UCSD-AML1 (cell line): Measurements from ENCODE around the gene PADI2.

Experiments used
- DNase-seq: peaks from one replicate; lab custom pipeline; 2025; ENCODE audit not compliant: unreplicated experiment; lab: John Stamatoyannopoulos, UW

The PADI2 gene

GRCh38 chr1:17116643-17117042 lies 2.6 kb downstream of the PADI2 start:
- DNase-seq = no peak

- no peak for DNase-seq
Measured at GRCh38 chr1:17113963-17114362, 5.3 kb downstream of the PADI2 start.

- no peak for DNase-seq
Measured at GRCh38 chr1:17112496-17113236, 6.6 kb downstream of the PADI2 start.

DNA sequence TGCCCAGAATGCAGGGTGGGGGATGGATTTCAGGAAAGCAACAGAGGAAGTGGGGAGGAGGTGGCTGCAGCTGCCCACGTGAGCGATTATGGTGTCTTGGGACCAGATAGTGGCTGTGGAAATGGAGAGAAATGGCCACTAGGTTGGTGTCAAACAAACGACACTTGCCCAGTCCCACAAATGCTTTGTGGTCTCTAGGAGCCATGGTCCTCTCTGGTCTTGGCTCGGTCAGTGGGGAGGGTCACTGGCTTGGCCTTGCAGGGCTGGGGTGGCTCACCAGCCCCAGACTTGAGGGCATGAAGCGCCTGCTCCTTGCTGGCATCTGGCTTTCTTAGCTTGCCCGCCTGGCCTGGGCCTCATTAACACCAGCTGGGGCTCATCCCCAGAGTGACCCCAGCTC lies 7.2 kb downstream of the PADI2 start:
- DNase-seq = no peak

DNA sequence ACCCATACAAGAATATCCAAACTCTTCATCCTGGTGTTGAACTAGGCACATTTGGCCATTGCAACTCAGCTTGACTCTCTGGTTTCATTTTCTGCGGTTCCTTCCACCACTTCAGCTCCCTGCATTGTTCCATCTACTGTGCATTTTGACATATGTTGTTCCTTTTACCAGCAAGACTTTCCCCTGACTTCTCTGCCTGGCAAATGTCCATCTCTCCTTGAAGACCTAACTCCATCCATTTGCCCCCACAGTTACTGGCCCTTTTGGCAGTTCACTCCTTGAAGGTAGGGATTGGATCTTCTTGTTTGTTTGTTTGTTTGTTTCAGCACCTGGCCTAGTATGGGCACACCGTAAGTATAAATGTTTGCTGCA lies 8.7 kb downstream of the PADI2 start:
- no peak for DNase-seq

DNA sequence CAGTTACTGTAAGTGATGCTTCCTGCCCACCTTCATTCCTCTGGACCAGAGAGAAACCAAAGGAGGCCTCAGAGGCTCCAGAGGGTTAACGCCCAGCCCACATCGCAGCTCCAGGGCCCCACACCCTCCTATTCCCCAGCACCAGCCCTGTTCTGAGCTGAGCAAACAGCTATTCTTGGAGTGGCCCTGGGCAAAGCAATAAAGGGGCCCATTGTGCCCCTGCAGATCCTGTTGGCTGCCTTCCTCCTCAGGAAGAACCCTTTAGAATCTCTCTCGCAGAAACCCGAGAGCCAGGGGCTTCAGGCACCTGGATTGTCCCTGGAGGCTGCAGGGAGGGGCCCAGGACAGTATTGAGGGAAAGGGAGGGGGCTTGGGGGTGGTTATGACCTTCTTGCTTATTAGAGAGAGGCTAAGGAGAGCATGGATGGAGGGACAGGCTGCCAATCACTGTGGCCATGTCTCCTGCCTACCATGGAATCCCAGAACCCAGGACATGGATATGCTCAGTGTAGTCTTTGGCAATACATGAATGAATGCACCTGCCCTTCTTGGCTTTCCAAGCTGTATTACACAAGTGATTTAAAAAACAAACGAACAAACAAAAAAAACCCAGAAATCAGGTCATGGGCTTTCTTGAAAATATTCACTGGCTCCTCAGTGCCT lies 9.2 kb downstream of the PADI2 start:
- DNase-seq = no peak

DNA sequence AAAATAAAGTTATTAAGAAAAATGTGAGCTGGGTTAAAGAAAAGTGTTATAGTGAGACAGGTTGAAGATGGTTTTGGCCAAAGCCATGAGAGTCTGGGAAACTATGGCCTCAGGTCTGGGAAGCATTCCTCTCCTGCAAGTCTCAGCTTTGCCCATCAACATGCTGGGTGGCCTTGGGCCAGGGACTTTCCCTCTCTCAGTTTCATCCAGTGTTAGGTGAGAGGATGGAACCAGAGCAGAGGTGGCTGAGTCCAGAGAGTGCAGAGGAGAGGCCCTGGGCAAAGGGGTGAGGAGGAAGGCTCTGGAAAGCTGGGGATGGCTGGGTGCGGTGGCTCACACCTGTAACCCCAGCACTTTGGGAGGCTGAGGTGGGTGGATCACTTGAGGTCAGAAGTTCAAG lies 10.5 kb downstream of the PADI2 start:
- DNase-seq = no peak

- no peak for DNase-seq
Measured at GRCh38 chr1:17108360-17108759, 10.9 kb downstream of the PADI2 start.

DNA sequence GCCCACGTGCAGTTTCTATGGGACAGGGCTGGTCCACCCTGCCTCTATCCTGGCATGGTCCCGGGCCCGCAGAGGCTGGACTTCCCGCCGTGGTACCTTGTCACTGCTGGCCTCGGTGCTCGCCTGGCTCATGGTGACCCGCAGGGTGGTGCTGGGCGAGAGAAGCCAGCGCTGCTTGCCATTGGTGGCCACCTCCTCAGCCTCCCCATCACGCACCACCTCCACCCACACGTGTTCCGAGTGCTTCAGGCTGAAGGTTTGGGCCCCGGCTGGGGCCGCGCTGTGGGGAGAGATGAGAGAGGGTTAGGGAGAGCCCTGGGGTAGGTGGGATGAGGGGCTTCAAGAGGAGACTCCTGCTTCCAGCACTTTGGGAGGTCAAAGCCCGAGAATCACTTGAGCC lies 14.5 kb downstream of the PADI2 start:
- DNase-seq = no peak

DNA sequence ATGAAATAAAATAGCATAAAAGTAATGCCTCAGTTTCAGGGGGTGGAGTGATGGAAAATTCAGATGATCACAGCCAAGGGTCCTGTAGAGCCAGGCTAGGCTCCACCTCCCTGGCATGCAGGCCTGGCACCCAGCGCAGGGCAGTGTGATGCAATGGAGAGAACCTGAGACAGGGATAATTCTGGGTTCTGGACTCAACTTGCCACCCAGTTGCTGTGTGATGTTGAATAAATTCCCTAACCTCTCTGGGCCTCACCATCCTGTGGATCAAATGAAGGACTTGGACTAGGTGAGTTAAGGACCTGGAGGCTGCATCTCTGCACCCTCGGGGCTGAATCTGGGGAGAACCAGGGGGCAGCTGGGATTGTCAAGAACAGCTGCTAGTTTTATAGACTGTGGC lies 17.0 kb downstream of the PADI2 start:
- no peak for DNase-seq

DNA sequence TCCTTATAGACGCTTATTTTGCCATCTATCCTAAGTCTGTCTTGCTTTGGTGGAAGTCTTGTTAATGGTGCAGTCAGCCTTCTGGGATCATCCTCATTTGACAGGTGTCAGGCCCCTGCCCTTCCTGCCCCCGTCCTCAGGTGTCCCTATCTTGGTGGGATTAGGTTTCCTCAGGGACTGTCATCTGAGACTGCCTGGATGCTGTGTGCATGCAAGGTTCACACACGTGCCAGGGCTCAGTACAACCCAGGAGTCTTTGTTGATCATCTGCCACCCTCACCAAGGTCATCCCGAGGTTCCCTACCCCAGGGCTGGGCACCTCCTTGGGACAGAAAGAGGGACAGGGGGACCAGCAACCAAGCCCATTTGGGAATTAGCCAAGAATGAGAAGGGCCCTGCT lies 18.0 kb downstream of the PADI2 start:
- no peak for DNase-seq

GRCh38 chr1:17099616-17100340 lies 19.5 kb downstream of the PADI2 start:
- no peak for DNase-seq

GRCh38 chr1:17098446-17099317 lies 20.6 kb downstream of the PADI2 start:
- DNase-seq = no peak

- DNase-seq = no peak
Measured at GRCh38 chr1:17097787-17098186, 21.5 kb downstream of the PADI2 start.

DNA sequence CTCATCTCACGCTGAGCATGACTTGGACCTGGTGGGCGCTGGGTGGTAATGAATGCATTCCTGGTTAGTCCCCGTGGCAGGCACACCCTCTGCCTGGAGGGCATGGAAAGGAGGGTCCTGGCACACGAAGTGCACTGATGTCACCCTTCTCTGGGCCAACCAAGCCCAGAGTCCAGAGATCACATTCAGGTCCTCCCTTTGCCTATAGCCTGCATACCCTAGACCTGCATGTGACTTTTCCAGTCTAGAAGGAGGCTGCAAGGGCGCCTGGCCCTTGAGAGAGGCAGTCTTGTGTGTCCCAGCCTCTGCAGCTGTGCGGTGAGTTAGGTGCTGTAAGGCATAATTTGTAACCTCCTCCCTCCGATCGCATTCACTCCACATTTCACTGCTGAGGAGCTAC lies 22.1 kb downstream of the PADI2 start:
- DNase-seq = no peak

- DNase-seq = no peak
Measured at GRCh38 chr1:17096584-17096983, 22.7 kb downstream of the PADI2 start.

DNA sequence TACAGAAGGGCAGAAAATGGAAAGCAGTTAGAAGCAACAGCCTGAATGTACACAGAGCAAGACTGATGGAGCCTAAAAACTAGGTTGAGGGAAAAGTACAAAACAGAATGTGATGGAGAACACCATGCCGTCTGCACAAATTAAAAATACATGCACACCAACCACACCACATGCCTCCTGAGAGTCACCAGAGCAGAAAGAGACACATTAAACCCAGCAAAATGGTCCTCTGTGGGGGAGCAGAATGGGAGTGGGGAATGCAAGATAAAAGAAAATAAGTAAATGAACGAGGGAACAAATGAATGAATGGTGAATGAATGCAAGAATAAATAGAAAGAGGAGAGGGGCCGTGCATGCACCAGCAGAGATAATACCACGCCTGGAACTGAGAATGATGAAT lies 24.1 kb downstream of the PADI2 start:
- no peak for DNase-seq

- DNase-seq = no peak
Measured at GRCh38 chr1:17094664-17095063, 24.6 kb downstream of the PADI2 start.

DNA sequence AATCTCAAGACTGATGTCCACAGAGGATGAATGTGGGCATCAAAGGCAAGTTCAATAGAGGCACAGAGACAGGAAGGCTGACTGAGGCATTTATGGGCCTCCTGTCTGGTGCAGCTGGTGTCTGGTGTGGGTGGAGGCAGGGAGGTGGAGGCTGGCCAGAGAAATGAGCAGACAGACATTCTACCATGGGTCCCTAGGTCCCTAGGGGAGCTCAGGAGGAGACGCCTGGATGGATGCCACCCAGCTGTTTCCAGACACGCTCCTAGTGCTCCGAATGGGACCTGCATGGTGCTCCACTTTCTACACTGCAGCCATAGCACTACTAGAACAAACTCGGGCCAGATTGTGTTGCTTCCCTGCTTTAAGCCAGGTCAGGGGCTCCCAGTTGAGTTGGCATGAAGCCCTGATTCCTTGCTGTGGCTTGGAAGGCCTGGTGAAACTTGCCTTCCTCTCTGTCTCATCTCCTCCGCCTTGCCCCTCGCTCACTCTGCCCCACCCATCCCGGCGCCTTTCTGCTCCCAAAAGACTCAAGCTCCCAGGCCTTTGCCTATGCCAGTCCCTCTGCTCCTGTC lies 25.3 kb downstream of the PADI2 start:
- no peak for DNase-seq

DNA sequence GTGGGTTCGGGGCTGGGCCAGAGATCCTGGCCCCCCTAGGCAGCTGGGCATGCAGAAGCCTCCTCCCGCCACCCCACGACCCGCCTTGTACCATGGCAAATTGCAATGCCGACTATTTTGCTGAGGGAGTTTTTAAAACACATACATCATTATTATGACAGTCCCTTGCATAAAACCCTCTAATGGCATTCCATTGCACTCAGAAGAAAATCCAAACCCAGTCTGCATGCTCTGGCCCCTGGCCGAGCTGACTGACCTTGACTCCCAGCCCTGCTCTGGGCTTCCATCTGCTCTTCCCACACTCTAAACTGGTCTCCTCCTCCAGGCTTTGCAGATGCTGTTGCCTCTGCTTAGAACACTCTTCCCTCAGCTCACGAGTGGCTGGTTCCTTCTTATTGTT lies 28.0 kb downstream of the PADI2 start:
- DNase-seq = no peak

DNA sequence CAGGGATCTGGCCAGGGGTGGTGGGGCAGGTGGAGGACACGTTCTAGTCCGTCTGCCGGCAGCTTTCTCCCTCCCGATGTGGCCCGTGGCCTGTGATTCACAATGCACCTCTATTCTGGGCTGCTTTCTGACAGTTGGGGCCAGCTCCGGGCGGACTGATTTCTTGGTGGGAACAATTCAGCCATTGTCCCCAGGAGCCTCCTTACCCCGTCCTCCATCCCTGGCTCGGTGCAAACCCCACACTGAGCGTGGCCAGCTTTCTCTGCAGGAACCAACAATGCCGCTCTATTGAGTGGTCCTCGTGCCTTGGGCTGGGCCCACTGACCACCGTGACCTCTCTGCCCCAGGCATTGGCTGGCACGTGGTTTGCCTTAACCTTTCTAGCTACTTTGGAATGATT lies 29.7 kb downstream of the PADI2 start:
- no peak for DNase-seq
